Activated T-cell treated with anti-CD3 and anti-CD28 coated beads, Interleukin-2, amount 50 U/mL, for 1 hour (primary cell): ENCODE measurements around the gene ADAMTS6.

Source experiments
- DNase-seq: peaks from one replicate; pipeline ENCODE4 v3.0.0-alpha.2; 2020

The ADAMTS6 gene

DNA sequence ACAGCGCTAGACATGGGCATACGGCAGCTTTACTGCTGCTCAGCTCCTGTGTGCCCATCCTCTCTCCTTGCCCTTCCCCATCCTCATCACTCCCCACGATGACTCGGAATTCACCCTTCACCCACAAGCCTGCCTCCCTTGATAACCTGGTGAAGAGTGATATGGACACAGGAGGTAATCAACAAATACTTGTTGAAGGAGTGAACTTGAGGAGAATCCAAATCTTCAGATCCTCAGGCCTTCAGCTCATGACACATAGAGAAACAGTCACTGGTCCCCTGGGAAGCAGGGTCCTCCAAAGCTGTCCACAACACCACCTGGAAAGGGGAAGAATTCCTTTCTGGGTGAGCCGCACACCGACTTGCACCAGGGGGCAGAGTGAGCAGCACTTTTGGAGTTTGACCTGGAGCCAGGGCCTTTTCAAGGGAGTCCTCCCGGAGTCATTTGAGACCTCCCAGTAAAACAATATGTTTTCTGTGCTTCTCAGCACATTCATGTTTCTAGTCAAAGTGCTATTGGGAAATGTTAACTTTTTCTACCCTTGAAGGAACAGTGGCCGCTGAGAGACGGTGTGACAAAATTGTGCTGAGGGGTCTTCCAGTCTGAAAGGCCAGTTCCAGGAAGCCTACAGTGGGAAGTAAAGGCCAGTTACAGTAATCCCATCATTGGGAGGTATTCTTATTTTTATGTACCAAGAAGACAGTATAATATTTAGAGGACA, 380.6 kb downstream of the ADAMTS6 start:
- DNase-seq: peak; percentile 38
